Breast epithelium (tissue), 4 donors: ENCODE data around the gene COMMD7. TPM values are rescaled to one million over a fixed set of nuclear protein-coding genes. Genes with fewer than 3 reads are reported as not detected.

Source experiments
- DNase-seq, 2 donors: peaks; one replicate each; pipeline ENCODE4 v3.0.0-alpha.2; 2019; ENCODE audit warnings: low spot score in 2 of 2
- H3K27ac ChIP-seq, 2 donors: fragments of 200-600 bp; sonication (generic) in 1 of 2; one replicate each; pipeline ENCODE4 v1.5.1; 2016 to 2019; ENCODE audit warnings: mild to moderate bottlenecking in 1 of 2
- H3K27me3 ChIP-seq, 2 donors: fragments of 200-600 bp; sonication (generic) in 1 of 2; one replicate each; pipeline versions ENCODE4 v1.5.1 to v1.6.0; 2017 to 2019; ENCODE audit warnings: control low read depth in 1 of 2, mild to moderate bottlenecking in 1 of 2
- H3K36me3 ChIP-seq: fragments of 200-600 bp; one replicate; pipeline ENCODE4 v1.5.1; 2019
- H3K4me1 ChIP-seq, 2 donors: fragments of 200-600 bp; sonication (generic); one replicate each; pipeline ENCODE4 v1.5.1; 2016 to 2019; ENCODE audit warnings: control low read depth in 1 of 2
- H3K4me3 ChIP-seq, 3 donors: fragments of 200-600 bp; sonication (generic); 1 replicate in 2 of 3; 2 replicates in 1 of 3; pipeline ENCODE4 v1.5.1; 2016 to 2019; ENCODE audit warnings: mild to moderate bottlenecking in 3 of 3, moderate library complexity in 2 of 3
- H3K9me3 ChIP-seq, 2 donors: fragments of 200-600 bp; sonication (generic) in 1 of 2; one replicate each; pipeline ENCODE4 v1.5.1; 2016 to 2019; ENCODE audit warnings: control low read depth in 1 of 2
- CTCF ChIP-seq, 3 donors: fragments of 450-650 bp; IDR thresholded peaks; one replicate each; pipeline ENCODE4 v1.5.1; 2016 to 2017; ENCODE audit warnings: antibody characterized with exemption in 3 of 3, mild to moderate bottlenecking in 3 of 3, moderate library complexity in 3 of 3
- POLR2A ChIP-seq: fragments of 450-650 bp; IDR thresholded peaks from one replicate; pipeline ENCODE4 v1.6.1; 2016; ENCODE audit warnings: antibody characterized with exemption, mild to moderate bottlenecking, moderate library complexity
- POLR2AphosphoS5 ChIP-seq, 3 donors: sonication (generic); formaldehyde crosslinking; IDR thresholded peaks; one replicate each; pipeline ENCODE4 v1.6.1; 2017; ENCODE audit warnings: antibody characterized with exemption in 3 of 3
- intact Hi-C: fragments of 100-400 bp; cut with DNase I; formaldehyde crosslinking; loops from one replicate; pipeline ENCODE4 v1.15.1; 2023; ENCODE audit warnings: low total_unique reads
- total RNA-seq, 3 donors: library from RNA; depleted of rRNA; stranded (reverse); fragments of >200 nt; gene quantifications; one replicate each; pipeline ENCODE4 v1.1.0, GENCODE V29; 2016

Gene COMMD7
- total RNA-seq, 3 donors from 2014 or later, result 22.7 to 30.9 (median 24.3) TPM

GRCh38 chr20:32780749-32781655 lies 37.7 kb upstream of the COMMD7 start:
- Histone ChIP-seq H3K9me3 (no peaks in the 10 kb centered on the region), H3K4me3 (no peak overlapping the region), H3K27me3 (no peaks in the 10 kb centered on the region), H3K27ac (no peak overlapping the region), H3K4me1 (peaks cover 0 to 4% of the 10 kb centered on the region in 2 donors), H3K36me3 (no peaks in the 10 kb centered on the region)
- DNase-seq, result no peak
- TF ChIP-seq POLR2AphosphoS5 (IDR thresholded peaks at IDR 0.05) (no peak), POLR2A (no peak), CTCF (IDR thresholded peaks at IDR 0.05) (no peak)
- intact Hi-C loops, result loop anchor here (5.0 kb wide), 1 partner anchor 1186 kb away; no protein-coding TSS in a partner anchor

- Histone ChIP-seq H3K27ac (no peak overlapping the region), H3K4me3 (no peak overlapping the region), H3K36me3 (no peaks in the 10 kb centered on the region), H3K4me1 (peaks cover 0 to 4% of the 10 kb centered on the region in 2 donors), H3K9me3 (no peaks in the 10 kb centered on the region), H3K27me3 (no peaks in the 10 kb centered on the region)
- intact Hi-C loops, result loop anchor here (5.0 kb wide), 1 partner anchor 1187 kb away; no protein-coding TSS in a partner anchor
- TF ChIP-seq CTCF (IDR thresholded peaks at IDR 0.05), result no peak
- TF ChIP-seq POLR2AphosphoS5 (IDR thresholded peaks at IDR 0.05), result no peak
- no peak for TF ChIP-seq POLR2A
- no peak for DNase-seq
Measured at GRCh38 chr20:32780278-32780677, 37.0 kb upstream of the COMMD7 start.

GRCh38 chr20:32779500-32780211 lies 36.4 kb upstream of the COMMD7 start:
- no peak for DNase-seq
- H3K4me1 ChIP-seq, result peaks cover 0 to 4% of the 10 kb centered on the region in 2 donors
- no peak overlapping the region for H3K4me3 ChIP-seq
- no peaks in the 10 kb centered on the region for H3K9me3 ChIP-seq
- TF ChIP-seq POLR2A, result no peak
- no peak for TF ChIP-seq POLR2AphosphoS5 (IDR thresholded peaks at IDR 0.05)
- no peak for TF ChIP-seq CTCF (IDR thresholded peaks at IDR 0.05)
- H3K27me3 ChIP-seq, result no peaks in the 10 kb centered on the region
- intact Hi-C loops, result loop anchor here (5.0 to 10.0 kb wide), 2 partner anchors 335 to 1188 kb away; no protein-coding TSS in a partner anchor
- H3K27ac ChIP-seq, result no peak overlapping the region
- H3K36me3 ChIP-seq, result no peaks in the 10 kb centered on the region

GRCh38 chr20:32777177-32777956 lies 34.1 kb upstream of the COMMD7 start:
- peaks cover 0 to 4% of the 10 kb centered on the region in 2 donors for H3K4me1 ChIP-seq
- no peaks in the 10 kb centered on the region for H3K9me3 ChIP-seq
- TF ChIP-seq POLR2AphosphoS5 (IDR thresholded peaks at IDR 0.05) (no peak), POLR2A (no peak)
- DNase-seq, result no peak
- H3K4me3 ChIP-seq, result no peak overlapping the region
- H3K27ac ChIP-seq, result no peak overlapping the region
- H3K27me3 ChIP-seq, result no peaks in the 10 kb centered on the region
- intact Hi-C loops, result loop anchor here (2.0 to 10.0 kb wide), 2 partner anchors 103 to 337 kb away; no protein-coding TSS in a partner anchor
- no peaks in the 10 kb centered on the region for H3K36me3 ChIP-seq
